ENCODE results near the gene PIK3R6. TPM values are rescaled to one million over a fixed set of nuclear protein-coding genes. Genes with fewer than 3 reads are reported as not detected.

Gene PIK3R6
- total RNA-seq, 2 donors from 2014 or later, result 0.66 TPM; not detected in 1

- no peaks in the 10 kb centered on the region for H3K9me3 ChIP-seq
- intact Hi-C loops (cut with DNase I), result no loop called here
Observed at GRCh38 chr17:8893059-8893458, 25.6 kb upstream of the PIK3R6 start.

GRCh38 chr17:8892338-8892690 is 24.8 kb upstream of the PIK3R6 start:
- no peak for DNase-seq
- no peaks in the 10 kb centered on the region for H3K9me3 ChIP-seq
- H3K27me3 ChIP-seq, result no peaks in the 10 kb centered on the region
- TF ChIP-seq POLR2A (IDR thresholded peaks at IDR 0.05), result no peak
- no peak for TF ChIP-seq CTCF (IDR thresholded peaks at IDR 0.05)
- H3K4me1 ChIP-seq, result no peaks in the 10 kb centered on the region
- no peak overlapping the region for H3K4me3 ChIP-seq
- no peak overlapping the region for H3K27ac ChIP-seq
- intact Hi-C loops (cut with DNase I), result no loop called here
- 42 to 43% methylated on average over 6 of the region's 6 CpGs for WGBS, 2 donors
- ATAC-seq, result no peak
- H3K36me3 ChIP-seq (replicated peaks in 1 of 2; ENCODE audit: insufficient read depth in 1 of 2, low read depth in 2 of 2), result no peaks in the 10 kb centered on the region

More at GRCh38 chr17:8893059-8893458, 25.6 kb upstream of the PIK3R6 start:
- 63 to 72% methylated on average over 2 to 3 of the region's 3 CpGs for WGBS, 2 donors
- Histone ChIP-seq H3K27ac (no peak overlapping the region), H3K4me1 (no peaks in the 10 kb centered on the region), H3K4me3 (no peak overlapping the region), H3K36me3 (replicated peaks in 1 of 2; ENCODE audit: insufficient read depth in 1 of 2, low read depth in 2 of 2) (no peaks in the 10 kb centered on the region), H3K27me3 (no peaks in the 10 kb centered on the region)
- DNase-seq (no peak), ATAC-seq (no peak)
- TF ChIP-seq POLR2A (IDR thresholded peaks at IDR 0.05), result no peak
- no peak for TF ChIP-seq CTCF (IDR thresholded peaks at IDR 0.05)

- Histone ChIP-seq H3K4me1 (no peaks in the 10 kb centered on the region), H3K4me3 (no peak overlapping the region), H3K9me3 (no peaks in the 10 kb centered on the region), H3K27ac (no peak overlapping the region), H3K36me3 (replicated peaks in 1 of 2; ENCODE audit: insufficient read depth in 1 of 2, low read depth in 2 of 2) (no peaks in the 10 kb centered on the region), H3K27me3 (no peaks in the 10 kb centered on the region)
- no peak for ATAC-seq
- no peak for DNase-seq
- intact Hi-C loops (cut with DNase I), result no loop called here
- TF ChIP-seq CTCF (IDR thresholded peaks at IDR 0.05) (no peak), POLR2A (IDR thresholded peaks at IDR 0.05) (no peak)
- 68 to 92% methylated on average over 1 to 12 of the region's 12 CpGs for WGBS, 2 donors
Observed at GRCh38 chr17:8890671-8891070, 23.2 kb upstream of the PIK3R6 start.

- no peak for DNase-seq
- Histone ChIP-seq H3K36me3 (replicated peaks in 1 of 2; ENCODE audit: insufficient read depth in 1 of 2, low read depth in 2 of 2) (no peaks in the 10 kb centered on the region), H3K27ac (no peak overlapping the region), H3K27me3 (no peaks in the 10 kb centered on the region), H3K4me3 (no peak overlapping the region), H3K4me1 (no peaks in the 10 kb centered on the region), H3K9me3 (no peaks in the 10 kb centered on the region)
- intact Hi-C loops (cut with DNase I), result no loop called here
- TF ChIP-seq CTCF (IDR thresholded peaks at IDR 0.05) (no peak), POLR2A (IDR thresholded peaks at IDR 0.05) (no peak)
- WGBS, 2 donors, result 91 to 93% methylated on average over 7 to 14 of the region's 14 CpGs
- no peak for ATAC-seq
Observed at GRCh38 chr17:8889458-8890210, 22.2 kb upstream of the PIK3R6 start.

GRCh38 chr17:8888704-8889302 is 21.3 kb upstream of the PIK3R6 start:
- Histone ChIP-seq H3K9me3 (no peaks in the 10 kb centered on the region), H3K4me1 (no peaks in the 10 kb centered on the region), H3K27me3 (no peaks in the 10 kb centered on the region), H3K4me3 (no peak overlapping the region), H3K27ac (no peak overlapping the region), H3K36me3 (replicated peaks in 1 of 2; ENCODE audit: insufficient read depth in 1 of 2, low read depth in 2 of 2) (no peaks in the 10 kb centered on the region)
- TF ChIP-seq POLR2A (IDR thresholded peaks at IDR 0.05) (no peak), CTCF (IDR thresholded peaks at IDR 0.05) (no peak)
- DNase-seq, result no peak
- no peak for ATAC-seq
- intact Hi-C loops (cut with DNase I), result no loop called here
- 55 to 63% methylated on average over 8 of the region's 8 CpGs for WGBS, 2 donors
